Spleen (tissue), 11 donors: ENCODE measurements around the gene SLC9B2. TPM values are rescaled to one million over a fixed set of nuclear protein-coding genes. Genes with fewer than 3 reads are reported as not detected.

Source experiments
- DNase-seq: peaks from one replicate; pipeline ENCODE4 v3.0.0-alpha.2; 2020
- H3K27ac ChIP-seq, 8 donors: fragments of 200-600 bp; sonication (generic) in 7 of 8; 1 replicate in 4 of 8; 2 replicates in 4 of 8; pipeline versions ENCODE4 v1.5.0 to v1.8.0; 2016 to 2021; ENCODE audit warnings: inconsistent platforms in 4 of 8, mild to moderate bottlenecking in 4 of 8, moderate library complexity in 1 of 8
- H3K27me3 ChIP-seq, 7 donors: fragments of 200-600 bp; sonication (generic) in 6 of 7; replicated peaks in 1 of 7; 1 replicate in 4 of 7; 2 replicates in 3 of 7; pipeline versions ENCODE4 v1.5.0 to v1.8.0; 2016 to 2021; ENCODE audit warnings: inconsistent platforms in 3 of 7, mild to moderate bottlenecking in 1 of 7
- H3K36me3 ChIP-seq, 6 donors: fragments of 200-600 bp; sonication (generic) in 5 of 6; 1 replicate in 4 of 6; 2 replicates in 2 of 6; pipeline versions ENCODE4 v1.5.0 to v1.8.0; 2016 to 2021; ENCODE audit warnings: inconsistent platforms in 2 of 6
- H3K4me1 ChIP-seq, 6 donors: fragments of 200-600 bp; sonication (generic) in 5 of 6; 1 replicate in 3 of 6; 2 replicates in 3 of 6; pipeline versions ENCODE4 v1.5.0 to v1.8.0; 2016 to 2021; ENCODE audit warnings: inconsistent platforms in 3 of 6
- H3K4me3 ChIP-seq, 8 donors: fragments of 200-600 bp; sonication (generic) in 7 of 8; 1 replicate in 4 of 8; 2 replicates in 4 of 8; pipeline versions ENCODE4 v1.5.0 to v1.8.0; 2016 to 2021; ENCODE audit warnings: inconsistent platforms in 4 of 8, mild to moderate bottlenecking in 4 of 8, moderate library complexity in 2 of 8
- H3K9me3 ChIP-seq, 8 donors: fragments of 200-600 bp; sonication (generic) in 7 of 8; 1 replicate in 4 of 8; 2 replicates in 4 of 8; pipeline versions ENCODE4 v1.5.0 to v1.8.0; 2016 to 2021; ENCODE audit warnings: inconsistent platforms in 4 of 8
- POLR2A ChIP-seq, 3 donors: fragments of 450-650 bp; IDR thresholded peaks; one replicate each; pipeline ENCODE4 v1.5.1; 2017; ENCODE audit warnings: antibody characterized with exemption in 3 of 3, mild to moderate bottlenecking in 1 of 3
- POLR2AphosphoS5 ChIP-seq, 3 donors: sonication (generic); formaldehyde crosslinking; IDR thresholded peaks; one replicate each; pipeline ENCODE4 v1.5.1; 2017; ENCODE audit warnings: antibody characterized with exemption in 3 of 3
- WGBS, 5 donors: extraction: QIAGEN DNeasy Blood & Tissue Kit in 3 of 5; methylation state at CpG; one replicate each; pipeline versions ENCODE4 v1.1.5 to v1.1.7; 2013 to 2018; 5-methylcytosine and 5-hydroxymethylcytosine counted together
- intact Hi-C: fragments of 100-400 bp; cut with DNase I; formaldehyde crosslinking; loops from one replicate; pipeline ENCODE4 v1.15.0; 2023; ENCODE audit warnings: low total_unique reads
- polyA plus RNA-seq, 3 donors: library from polyadenylated mRNA; stranded (reverse); fragments of 200-250 nt; gene quantifications; one replicate each; pipeline ENCODE4 v1.2.1, GENCODE V29; 2013
- total RNA-seq, 7 donors: library from RNA; depleted of rRNA in 3 of 7; stranded (reverse); fragments of >200 nt in 3 of 7; fragmentation: NEBNext Ultra II Directional in 4 of 7; extraction: Animal tissue kit (Norgen Biotek cat#: 25700) in 4 of 7; gene quantifications; one replicate each; pipeline versions ENCODE4 v1.1.0 to v1.2.1, GENCODE V29; 2016 to 2021
- TF ChIP-seq, protein P1 (sequence below), 11 experiments: fragments of 200-600 bp in 7 of 11; fragments of 450-650 bp in 4 of 11; sonication (generic) in 4 of 11; IDR thresholded peaks in 8 of 11; conservative IDR thresholded peaks in 3 of 11; 1 replicate in 7 of 11; 2 replicates in 4 of 11; pipeline versions ENCODE4 v1.4.0 to v1.8.0; 2016 to 2021; ENCODE audit warnings: antibody characterized with exemption in 11 of 11, inconsistent platforms in 4 of 11, mild to moderate bottlenecking in 1 of 11
- donor health status: healthy with polysubstance abuse.
- donor health status: DM: no; HTN: no; CAD: no; lungs with moderate emphysema.
- donor health status: DM: no; HTN: no; CAD: no.
- donor health status: Bipolar disorder and iron deficiency.
- donor health status: healthy.
- donor health status: DM: no; HTN: no; CAD: no.
- donor health status: DM: yes; HTN: yes; CAD: no.

Gene SLC9B2
- total and polyA plus RNA-seq, 10 donors, result 6.4 to 17.0 (median 12.5) TPM

DNA sequence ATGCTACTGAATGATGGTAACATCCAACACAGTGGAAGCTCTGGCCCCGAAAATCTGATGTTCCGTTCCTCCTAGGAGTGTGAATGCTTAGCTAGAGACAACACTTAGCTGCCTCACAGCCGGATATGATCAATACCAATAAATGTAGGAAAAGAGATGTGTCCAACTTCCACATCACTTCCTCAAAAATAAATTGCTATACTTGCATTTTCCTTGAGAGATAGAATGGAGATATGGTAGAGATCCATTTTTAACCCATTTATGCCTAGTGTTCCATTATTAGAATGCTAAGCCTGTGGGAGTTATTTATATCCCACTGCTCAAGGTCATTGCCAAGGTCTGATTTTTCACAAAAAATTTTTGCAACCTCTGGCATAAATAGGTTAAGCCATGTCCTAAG lies 51.6 kb downstream of the SLC9B2 start:
- H3K4me3 ChIP-seq, result no peak overlapping the region
- H3K36me3 ChIP-seq, result peaks cover 0 to 16% (median 0%) of the 10 kb centered on the region in 6 donors
- H3K27ac ChIP-seq, result no peak overlapping the region
- no peak for DNase-seq
- no peaks in the 10 kb centered on the region for H3K9me3 ChIP-seq
- H3K27me3 ChIP-seq, result no peaks in the 10 kb centered on the region
- TF ChIP-seq POLR2A (IDR thresholded peaks at IDR 0.05), result no peak
- TF ChIP-seq, protein P1, sequence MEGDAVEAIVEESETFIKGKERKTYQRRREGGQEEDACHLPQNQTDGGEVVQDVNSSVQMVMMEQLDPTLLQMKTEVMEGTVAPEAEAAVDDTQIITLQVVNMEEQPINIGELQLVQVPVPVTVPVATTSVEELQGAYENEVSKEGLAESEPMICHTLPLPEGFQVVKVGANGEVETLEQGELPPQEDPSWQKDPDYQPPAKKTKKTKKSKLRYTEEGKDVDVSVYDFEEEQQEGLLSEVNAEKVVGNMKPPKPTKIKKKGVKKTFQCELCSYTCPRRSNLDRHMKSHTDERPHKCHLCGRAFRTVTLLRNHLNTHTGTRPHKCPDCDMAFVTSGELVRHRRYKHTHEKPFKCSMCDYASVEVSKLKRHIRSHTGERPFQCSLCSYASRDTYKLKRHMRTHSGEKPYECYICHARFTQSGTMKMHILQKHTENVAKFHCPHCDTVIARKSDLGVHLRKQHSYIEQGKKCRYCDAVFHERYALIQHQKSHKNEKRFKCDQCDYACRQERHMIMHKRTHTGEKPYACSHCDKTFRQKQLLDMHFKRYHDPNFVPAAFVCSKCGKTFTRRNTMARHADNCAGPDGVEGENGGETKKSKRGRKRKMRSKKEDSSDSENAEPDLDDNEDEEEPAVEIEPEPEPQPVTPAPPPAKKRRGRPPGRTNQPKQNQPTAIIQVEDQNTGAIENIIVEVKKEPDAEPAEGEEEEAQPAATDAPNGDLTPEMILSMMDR (IDR thresholded peaks at IDR 0.05 in 8 of 11, conservative IDR thresholded peaks at IDR 0.05 in 3 of 11), result no peak
- no peak for TF ChIP-seq POLR2AphosphoS5 (IDR thresholded peaks at IDR 0.05)
- intact Hi-C loops, result loop anchor here (10.0 kb wide), 1 partner anchor 70 kb away; the partner anchor contains the start of gene BDH2
- H3K4me1 ChIP-seq, result peaks cover 0 to 7% (median 5%) of the 10 kb centered on the region in 6 donors
- WGBS, 5 donors, result 90 to 96% (median 92%) methylated on average over 3 of the region's 3 CpGs

DNA sequence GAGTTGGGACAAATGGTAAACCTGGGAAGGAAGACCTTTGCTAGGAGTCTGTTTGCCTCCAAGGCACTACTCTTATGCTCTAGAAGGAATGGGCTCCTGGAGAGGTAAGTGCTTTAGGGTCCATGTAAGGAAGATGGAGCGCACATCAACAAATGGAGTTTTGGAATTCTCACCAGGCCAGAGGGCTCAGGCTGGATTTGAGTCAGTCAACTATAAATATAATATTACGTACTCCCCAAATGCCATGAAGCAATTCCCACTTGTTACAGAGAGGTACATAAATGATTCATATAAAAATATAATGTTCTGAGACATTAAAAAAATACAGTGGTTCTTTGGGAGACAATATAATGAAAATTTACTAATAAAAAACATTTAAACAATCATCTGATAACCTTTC lies 55.4 kb downstream of the SLC9B2 start:
- no peak overlapping the region for H3K27ac ChIP-seq
- peaks cover 3 to 24% (median 19%) of the 10 kb centered on the region in 6 donors for H3K4me1 ChIP-seq
- TF ChIP-seq POLR2AphosphoS5 (IDR thresholded peaks at IDR 0.05) (no peak), POLR2A (IDR thresholded peaks at IDR 0.05) (no peak)
- TF ChIP-seq, protein P1 (IDR thresholded peaks at IDR 0.05 in 8 of 11, conservative IDR thresholded peaks at IDR 0.05 in 3 of 11), result no peak
- H3K9me3 ChIP-seq, result no peaks in the 10 kb centered on the region
- no peak overlapping the region for H3K4me3 ChIP-seq
- WGBS, 5 donors, result 95 to 99% (median 98%) methylated on average over 2 of the region's 2 CpGs
- intact Hi-C loops, result loop anchor here (10.0 kb wide), 1 partner anchor 74 kb away; the partner anchor contains the start of gene BDH2
- DNase-seq, result no peak
- peaks cover 0 to 3% (median 0%) of the 10 kb centered on the region in 6 donors for H3K36me3 ChIP-seq
- no peaks in the 10 kb centered on the region for H3K27me3 ChIP-seq

DNA sequence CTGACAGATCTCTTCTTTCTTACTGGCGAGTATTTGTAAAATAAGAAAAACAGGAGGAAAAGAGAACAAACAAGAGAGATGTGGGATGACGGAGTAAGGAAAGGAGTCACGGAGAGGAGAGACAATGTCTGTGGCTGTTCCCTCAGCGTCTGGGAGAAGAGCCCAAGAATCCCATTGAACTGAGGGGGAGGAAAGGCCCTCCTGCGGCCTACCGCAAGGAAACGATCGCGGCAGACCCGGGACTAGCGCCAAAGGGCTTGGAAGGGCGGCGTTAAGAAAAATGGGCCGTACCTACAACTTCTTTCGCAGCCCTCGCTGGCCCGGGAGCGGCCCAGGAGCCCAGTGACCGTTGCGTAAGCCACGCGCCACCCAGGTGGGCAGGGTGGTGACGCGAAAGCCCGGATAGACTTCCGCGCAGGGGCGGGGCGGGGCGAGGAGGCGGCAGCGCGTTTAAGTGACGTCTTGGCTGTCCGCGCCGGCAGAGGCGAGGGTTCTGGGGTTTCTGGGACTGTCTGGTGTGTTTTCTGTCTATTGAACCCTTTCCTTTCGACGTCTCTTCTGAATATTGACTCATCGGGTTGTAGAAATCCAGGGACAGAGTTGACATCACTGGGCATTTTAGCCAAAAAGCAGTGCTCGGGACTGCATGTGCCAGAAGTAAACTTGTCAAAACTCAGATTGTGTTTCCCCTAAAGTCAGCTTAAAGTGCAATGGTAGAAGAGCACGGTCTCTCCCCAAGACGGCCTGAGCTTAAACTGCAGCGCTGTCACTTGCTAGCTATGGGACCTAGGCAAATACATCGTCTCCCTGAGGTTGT lies 57.0 kb downstream of the SLC9B2 start, which contains the start of gene SLC9B1:
Gene SLC9B1, minus strand, starts transcription at position 398 of the 817 bp plus-strand sequence. CDS start 27,994 bp downstream, outside the sequence.
- intact Hi-C loops, result loop anchor here (10.0 kb wide), 1 partner anchor 75 kb away; the partner anchor contains the start of gene BDH2
- 2 to 19% (median 4%) methylated on average over 44 to 46 of the region's 46 CpGs for WGBS, 5 donors
- H3K4me1 ChIP-seq, result peaks cover 3 to 24% (median 19%) of the 10 kb centered on the region in 6 donors
- peak within 1 kb of the TSS; percentile 81 to 94 (median 88) for H3K27ac ChIP-seq
- H3K36me3 ChIP-seq, result no peaks in the 10 kb centered on the region
- H3K27me3 ChIP-seq, result no peaks in the 10 kb centered on the region
- H3K4me3 ChIP-seq, result peak within 1 kb of the TSS; percentile 32 to 71 (median 46)
- no peaks in the 10 kb centered on the region for H3K9me3 ChIP-seq
- DNase-seq, result peak; percentile 98
- peak; percentile 96 to 99 (median 97) for TF ChIP-seq POLR2AphosphoS5 (IDR thresholded peaks at IDR 0.05)
- TF ChIP-seq, protein P1 (IDR thresholded peaks at IDR 0.05 in 8 of 11, conservative IDR thresholded peaks at IDR 0.05 in 3 of 11), result peak in 2 of 11 experiments; percentile 14 to 20
- TF ChIP-seq POLR2A (IDR thresholded peaks at IDR 0.05), result peak in 2 of 3 donors; percentile 25 to 76
